ENCODE data around the gene CROT. TPM values are rescaled to one million over a fixed set of nuclear protein-coding genes. Genes with fewer than 3 reads are reported as not detected.

Gene CROT
- total RNA-seq, 1 donor from 2014 or later = 6.9 TPM

DNA sequence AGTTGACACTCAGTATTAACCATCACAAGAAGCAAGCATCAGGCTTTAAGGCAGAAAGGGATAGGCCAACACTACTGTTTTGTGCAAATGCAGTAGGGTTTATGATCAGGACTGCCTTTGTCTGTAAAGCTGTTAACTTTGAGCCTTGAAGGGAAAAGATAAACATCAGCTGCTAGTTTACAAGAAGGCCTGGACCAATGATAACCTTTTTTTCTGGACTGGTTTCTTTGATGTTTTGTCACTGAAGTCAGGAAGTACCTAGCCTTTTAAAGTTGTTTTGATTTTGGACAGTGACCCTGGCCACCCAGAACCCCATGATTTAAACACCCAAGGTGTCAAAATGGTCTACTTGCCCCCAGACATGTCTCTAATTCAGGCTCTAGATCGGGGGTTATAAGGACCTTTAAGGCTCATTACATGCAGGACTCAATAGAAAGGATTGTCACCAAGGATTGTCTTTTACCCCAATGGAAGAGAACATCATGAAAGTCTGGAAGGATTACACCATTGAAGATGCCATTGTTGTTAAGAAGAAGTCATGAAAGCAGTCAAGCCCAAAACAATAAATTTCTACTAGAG lies 50.1 kb downstream of the CROT start:
- no peak for ATAC-seq
- intact Hi-C loops (cut with DNase I) = no loop called here
- DNase-seq (ENCODE audit: missing footprints) = no peak

DNA sequence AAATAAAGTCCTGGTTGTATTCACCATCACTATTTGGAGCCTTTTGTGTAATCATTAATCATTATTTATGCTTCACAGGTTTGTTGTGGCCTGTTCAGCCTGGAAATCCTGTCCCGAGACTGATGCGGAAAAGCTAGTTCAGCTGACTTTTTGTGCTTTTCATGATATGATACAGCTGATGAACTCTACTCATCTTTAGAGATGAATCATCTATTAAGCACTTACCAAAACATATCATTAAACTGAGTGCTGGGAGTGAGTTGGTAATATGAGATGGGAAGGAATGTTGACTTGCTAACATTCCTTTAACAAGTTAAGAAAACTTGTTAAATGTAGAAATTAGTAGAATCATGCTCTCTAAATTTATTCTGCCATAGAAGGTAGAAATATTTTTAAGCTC lies 53.0 kb downstream of the CROT start:
- no peak for DNase-seq (ENCODE audit: missing footprints)
- ATAC-seq = no peak
- intact Hi-C loops (cut with DNase I) = no loop called here

DNA sequence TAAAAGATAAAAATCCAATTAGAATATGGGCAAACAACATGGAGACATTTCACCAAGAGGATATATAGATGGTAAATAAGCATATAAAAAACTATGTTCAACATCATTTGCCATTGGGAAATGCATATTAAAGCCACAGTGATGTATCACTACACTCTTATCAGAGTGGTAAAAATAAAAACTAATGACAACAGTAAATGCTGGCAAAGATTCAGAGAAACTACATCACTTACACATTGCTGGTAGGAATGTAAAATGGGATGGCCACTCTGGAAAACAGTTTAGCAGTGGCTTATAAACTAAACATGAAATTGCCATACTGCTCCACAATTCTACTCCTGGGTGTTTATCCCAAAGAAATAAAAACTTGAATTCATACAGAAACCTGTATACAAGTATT lies 59.2 kb downstream of the CROT start:
- DNase-seq (ENCODE audit: missing footprints) (no peak), ATAC-seq (no peak)
- intact Hi-C loops (cut with DNase I) = no loop called here

DNA sequence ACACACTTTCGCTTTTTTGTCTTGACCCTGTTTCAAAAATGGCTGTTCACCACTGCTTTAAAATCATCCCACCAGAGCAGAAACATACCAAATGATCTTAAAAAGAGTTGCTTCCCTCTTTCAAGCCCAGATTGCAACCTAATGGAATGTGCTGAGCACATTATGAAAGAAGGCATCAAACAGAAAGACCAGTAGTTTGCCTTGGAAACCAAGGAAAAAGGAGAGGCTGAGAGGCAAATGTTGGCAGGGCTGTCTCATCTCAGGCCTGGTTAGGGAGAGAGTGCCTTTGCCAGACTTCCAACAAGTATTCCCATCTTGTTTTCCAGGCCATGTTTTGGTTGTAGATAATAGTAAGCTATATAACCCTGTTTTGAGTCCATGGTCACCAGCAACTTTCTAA lies 65.7 kb downstream of the CROT start:
- DNase-seq (ENCODE audit: missing footprints) = no peak
- intact Hi-C loops (cut with DNase I) = no loop called here

DNA sequence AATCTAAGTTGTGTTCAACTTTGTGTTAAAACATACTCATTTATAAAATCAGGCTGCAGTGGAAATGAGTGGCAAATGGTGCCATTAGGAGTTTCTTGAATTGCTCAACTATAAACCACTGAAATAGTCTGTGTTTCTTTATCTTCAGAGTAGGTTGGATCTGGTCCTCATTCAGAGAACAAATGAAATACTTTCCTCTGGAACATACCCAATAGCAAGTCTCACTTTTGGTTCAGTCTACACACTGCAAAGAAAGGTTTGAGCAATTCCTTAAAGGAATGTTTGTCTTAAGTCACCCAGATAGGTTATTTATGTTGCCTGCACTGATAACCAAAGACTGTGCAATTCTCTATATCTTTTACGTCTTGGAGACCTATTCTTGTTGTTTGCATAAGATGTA lies 67.6 kb downstream of the CROT start:
- intact Hi-C loops (cut with DNase I) = no loop called here
- DNase-seq (ENCODE audit: missing footprints) (no peak), ATAC-seq (no peak)

More for the DNA sequence above, 65.7 kb downstream of the CROT start:
- no peak for ATAC-seq

DNA sequence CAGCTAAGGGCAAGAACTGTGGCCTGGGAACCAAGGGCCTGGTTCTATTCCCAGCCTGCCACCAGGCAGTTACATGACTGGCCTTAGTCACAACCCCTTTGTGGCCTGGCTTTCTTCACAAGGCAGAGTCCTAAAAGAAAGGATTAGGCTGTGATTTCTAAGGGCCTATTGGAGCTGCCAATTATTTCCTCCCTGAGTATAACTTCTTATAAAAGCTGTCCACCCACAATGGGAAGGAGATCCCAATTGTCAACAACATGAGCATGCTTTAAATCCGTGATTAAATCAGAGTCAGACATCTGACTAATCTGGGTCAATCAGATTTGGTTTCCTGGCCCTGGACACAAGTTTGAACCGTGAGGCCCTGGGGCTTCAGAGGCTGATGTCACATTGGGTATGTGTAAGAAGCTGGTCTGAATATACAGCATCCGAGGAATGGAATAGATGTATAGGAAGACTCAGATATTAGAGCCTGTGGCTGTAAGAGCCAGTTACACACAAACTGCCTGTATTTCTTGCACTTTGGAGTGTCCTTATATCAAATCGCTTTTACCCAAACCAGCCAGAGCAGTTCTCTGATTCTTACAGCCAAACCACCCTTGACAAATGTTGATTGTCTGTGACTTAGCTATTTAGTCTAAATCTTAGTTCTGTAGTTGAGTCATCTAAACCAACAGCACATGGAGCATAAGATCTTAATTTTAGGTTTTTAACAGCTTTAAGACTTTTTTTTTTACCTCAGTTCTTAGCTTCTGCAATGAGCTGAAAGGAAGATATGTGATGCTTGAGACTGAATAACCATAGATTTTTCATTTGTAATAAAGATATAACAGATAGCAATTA lies 68.7 kb downstream of the CROT start:
- intact Hi-C loops (cut with DNase I) = no loop called here
- ATAC-seq (no peak), DNase-seq (ENCODE audit: missing footprints) (no peak)

DNA sequence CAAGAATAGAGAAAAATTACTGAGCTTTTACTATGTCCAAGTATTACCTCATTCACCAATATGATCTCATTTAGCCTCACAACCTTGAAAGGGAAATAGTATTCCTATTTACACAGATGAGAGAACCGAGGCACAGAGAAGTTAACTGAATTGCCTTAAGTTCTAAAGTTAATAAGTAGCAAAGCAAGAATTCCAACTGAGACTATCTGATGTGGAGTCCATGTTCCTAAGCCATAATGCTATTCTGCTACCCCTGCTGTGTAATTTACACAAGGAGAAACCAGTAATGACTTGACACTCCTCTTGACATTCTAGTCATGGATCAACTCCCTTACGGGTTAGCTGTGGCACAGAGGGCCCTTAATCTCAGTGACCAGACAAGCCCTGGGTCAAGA lies 69.3 kb downstream of the CROT start:
- DNase-seq (ENCODE audit: missing footprints) (no peak), ATAC-seq (no peak)
- intact Hi-C loops (cut with DNase I) = loop anchor here (5.0 kb wide), 1 partner anchor 487 kb away; no protein-coding TSS in a partner anchor

DNA sequence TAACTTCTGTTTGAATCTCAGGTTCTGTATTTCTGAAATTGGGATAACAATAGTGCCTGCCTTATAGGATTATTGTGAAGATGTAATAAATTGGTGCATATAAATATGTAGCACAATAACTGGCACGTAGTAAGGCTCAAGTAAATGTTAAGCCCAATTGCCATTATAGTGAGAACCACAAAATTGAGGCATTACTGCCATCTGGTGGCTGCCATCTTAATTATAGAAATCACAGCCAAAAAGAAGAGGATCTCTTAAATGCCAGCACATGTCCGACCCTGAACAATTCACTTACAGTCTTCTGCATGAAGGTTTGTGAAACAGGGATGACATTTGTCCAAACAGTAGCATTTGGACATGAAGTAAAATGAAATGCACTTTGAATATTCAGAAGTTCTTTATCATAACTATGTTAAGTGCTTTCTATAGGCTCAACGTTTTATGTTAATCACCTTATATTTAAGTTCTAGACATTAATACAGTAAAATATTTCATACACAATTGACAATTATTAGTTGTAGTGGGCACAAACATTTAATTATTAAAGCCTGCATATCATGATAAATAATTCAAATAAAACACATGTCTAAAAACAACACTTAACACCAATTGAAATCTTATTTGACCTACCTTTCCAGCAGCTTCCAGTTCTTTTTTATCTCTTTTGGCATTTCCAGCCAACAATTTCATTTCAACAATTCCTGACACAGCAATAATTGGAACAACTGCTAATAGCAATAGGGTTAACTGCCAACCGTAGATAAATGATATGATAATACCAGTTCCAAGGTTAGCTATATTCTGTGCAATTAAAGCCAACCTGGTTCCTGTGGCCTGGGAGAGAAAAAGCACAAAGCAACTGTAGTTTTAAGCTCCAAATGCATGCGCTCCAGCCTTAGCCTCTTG lies 71.5 kb downstream of the CROT start:
- DNase-seq (ENCODE audit: missing footprints) (no peak), ATAC-seq (peak; percentile 54)
- intact Hi-C loops (cut with DNase I) = loop anchor here (2.0 to 5.0 kb wide), 2 partner anchors 104 to 490 kb away; no protein-coding TSS in a partner anchor

DNA sequence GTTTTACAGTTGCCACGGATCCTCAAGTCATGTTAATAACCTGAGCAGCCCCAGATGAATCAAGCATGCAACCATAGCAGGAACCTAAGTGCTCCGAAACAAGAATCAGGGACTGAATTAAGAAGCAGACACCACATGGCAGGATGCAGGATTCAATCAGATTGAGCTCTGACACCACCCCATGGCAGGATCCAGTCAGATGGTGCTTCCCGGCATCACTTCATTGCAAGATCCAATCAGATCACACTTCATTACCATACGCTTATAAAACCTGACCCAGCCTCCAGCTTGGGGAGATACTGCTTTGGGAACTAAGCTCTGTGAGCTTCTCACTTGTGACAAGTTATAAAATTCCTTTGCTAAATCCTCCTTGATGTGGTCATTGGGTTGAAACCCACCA lies 74.7 kb downstream of the CROT start:
- intact Hi-C loops (cut with DNase I) = no loop called here
- no peak for DNase-seq (ENCODE audit: missing footprints)
- ATAC-seq = no peak

DNA sequence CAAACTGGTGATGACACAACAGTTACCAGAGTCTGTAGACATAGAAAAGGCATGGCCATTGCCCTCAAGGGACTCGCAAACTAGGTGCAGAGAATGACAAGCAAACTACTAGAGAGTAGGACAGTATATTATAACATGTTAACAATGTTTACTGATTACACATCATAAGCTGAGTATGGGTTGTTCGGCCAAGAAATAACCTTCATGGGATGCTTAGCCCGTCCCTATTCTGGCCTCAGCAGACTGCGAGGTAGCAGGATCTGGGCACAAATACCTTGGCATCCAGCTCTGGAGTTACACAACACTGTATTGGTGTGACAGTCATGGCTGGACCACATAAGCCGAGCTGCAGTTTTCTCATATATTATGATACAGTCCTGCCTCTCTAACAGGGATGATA lies 78.6 kb downstream of the CROT start:
- ATAC-seq = no peak

DNA sequence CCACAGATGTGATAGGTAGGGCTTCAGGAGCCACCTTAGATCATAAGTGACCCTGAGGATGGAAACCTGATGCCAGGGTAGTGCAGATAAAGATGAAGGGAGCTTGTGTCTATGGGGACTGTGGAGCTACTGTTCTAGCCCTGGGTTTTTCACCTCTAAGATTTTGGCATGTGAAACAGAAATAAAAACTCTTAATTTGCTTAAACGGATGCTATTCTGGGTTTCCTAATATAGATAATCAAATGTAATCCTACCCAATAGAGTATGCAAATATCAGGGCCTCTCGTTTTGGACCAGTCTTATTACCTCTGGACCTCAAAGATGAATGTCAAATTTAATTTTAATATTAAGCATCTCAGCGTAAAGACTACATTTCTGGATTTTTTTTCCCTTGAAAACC lies 80.7 kb downstream of the CROT start:
- intact Hi-C loops (cut with DNase I) = no loop called here
- no peak for DNase-seq (ENCODE audit: missing footprints)

More for the DNA sequence above, 78.6 kb downstream of the CROT start:
- no peak for DNase-seq (ENCODE audit: missing footprints)
- intact Hi-C loops (cut with DNase I) = no loop called here

DNA sequence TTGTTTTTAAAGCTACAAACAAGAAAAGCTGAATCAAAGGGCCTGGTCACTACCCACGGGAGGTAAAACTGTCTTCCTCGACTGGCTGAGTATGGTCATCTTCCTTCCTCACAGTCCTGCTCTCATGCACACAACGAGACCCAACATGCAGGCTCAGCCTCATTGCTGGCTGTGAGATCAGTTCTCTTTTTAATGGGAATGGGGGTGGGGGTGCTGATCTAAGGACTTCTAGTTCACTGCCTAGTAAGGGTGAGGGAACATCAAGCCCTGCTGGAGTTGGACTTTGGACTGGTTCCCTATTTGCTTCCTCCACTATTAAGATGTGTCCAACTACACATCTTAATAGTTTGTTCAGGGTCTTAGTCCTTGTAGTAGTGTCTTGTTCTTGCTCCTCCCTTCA lies 81.8 kb downstream of the CROT start:
- intact Hi-C loops (cut with DNase I) = no loop called here
- peak; percentile 60 for ATAC-seq
- DNase-seq (ENCODE audit: missing footprints) = peak; percentile 63

More for the DNA sequence above, 80.7 kb downstream of the CROT start:
- ATAC-seq = no peak

DNA sequence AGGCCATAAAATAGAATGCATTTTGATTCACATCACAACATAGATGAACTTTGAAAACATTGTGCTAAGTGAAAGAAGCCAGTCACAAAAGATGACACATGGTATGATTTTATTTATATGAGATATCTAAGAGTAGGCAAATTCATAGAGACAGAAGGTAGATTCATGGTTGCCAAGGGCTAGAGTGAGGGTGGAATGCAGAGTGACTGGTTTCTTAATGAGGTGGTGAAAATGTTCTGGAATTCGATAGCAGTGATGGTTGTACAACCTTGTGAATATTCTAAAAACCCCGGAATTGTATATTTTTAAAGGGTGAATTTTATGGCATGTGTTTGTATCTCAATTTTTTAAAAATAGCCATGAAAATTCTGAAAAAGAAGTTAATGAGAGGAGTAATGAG lies 87.1 kb downstream of the CROT start:
- intact Hi-C loops (cut with DNase I) = no loop called here
- ATAC-seq = no peak
- no peak for DNase-seq (ENCODE audit: missing footprints)

DNA sequence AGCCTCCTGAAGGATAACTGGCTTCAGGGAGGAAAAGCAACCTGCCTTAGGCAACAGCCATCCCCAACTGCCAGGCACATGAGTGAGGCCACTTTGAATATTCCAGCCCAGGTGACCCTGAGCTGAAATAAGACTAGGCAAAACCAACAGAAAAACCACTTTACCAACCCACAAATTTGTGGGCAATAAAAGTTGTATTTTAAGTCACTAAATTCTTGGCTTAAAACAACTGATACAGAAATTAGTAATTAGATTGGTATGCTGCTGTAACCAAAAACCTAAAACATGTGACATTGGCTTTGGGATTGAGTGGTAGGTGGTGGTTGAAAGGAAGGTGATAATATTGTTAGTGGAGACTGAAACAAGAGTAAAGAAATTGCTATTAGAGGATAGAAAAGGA lies 90.1 kb downstream of the CROT start:
- ATAC-seq = no peak
- intact Hi-C loops (cut with DNase I) = no loop called here
- no peak for DNase-seq (ENCODE audit: missing footprints)

DNA sequence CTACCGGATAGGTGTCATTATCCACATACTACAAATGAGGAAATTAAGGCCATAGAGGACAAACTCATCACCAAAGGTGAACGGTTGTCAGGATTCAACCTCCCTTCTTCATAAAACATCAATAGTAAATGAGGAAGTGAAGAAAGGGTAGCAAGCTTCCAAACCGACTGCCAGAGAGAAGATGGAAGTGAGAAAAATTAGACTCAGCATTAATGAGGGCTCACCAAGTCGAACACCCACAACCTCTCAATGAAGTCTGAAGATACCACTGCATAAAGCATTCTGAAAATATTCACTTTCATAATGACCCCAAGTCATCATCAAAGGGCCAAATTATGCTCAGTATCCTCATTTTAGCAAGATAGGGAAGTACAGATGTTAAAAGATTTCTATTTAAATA lies 100.4 kb downstream of the CROT start:
- intact Hi-C loops (cut with DNase I) = no loop called here
- no peak for ATAC-seq
- DNase-seq (ENCODE audit: missing footprints) = no peak

DNA sequence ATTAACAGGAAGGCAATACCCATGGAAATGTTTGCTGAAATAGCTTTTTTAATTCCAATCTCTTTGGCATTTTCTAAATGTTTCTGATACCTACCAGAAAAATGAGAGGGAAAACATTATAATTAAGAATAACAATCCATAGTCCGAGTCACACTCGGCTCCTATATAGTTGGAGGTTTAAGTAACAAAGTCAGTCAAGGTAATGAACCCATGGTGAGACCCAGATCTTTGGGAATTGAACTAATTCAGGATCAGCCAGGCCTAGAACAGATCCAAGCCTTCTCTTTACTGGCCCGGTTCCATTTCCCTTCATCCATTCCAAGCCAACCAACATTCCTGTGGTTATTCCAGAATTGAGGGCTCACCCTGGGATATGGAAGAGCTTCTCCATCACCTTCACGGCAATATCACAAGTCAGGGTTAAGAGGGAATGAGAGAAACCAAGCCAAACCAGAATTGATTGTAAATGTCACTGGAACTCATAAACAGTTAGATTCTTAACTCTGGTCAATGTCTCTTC lies 101.7 kb downstream of the CROT start:
- intact Hi-C loops (cut with DNase I) = no loop called here
- ATAC-seq (no peak), DNase-seq (ENCODE audit: missing footprints) (no peak)

DNA sequence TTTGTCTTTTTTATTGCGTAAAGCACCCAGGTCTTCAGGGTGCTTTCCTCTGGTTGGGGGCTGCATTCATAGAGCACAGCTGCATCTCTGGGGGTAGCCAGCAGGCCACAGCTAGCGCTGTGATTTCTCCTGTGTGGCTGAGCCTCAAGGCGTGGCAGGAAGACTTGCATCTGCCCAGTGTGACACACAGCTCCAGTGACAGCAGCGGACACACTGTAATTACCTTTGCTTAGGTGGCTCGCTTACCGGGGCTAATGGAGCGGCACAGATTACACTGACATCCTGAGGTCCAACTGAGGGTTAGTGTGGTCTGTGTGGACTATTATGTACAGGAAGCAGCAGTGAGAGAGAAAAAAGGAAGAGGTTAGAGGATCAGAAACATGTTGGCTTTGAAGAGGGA lies 102.9 kb downstream of the CROT start:
- ATAC-seq (no peak), DNase-seq (ENCODE audit: missing footprints) (no peak)
- intact Hi-C loops (cut with DNase I) = no loop called here
